HFFc6 (cell line): Measurements from ENCODE around the gene DCUN1D1. TPM values are rescaled to one million over a fixed set of nuclear protein-coding genes. Genes with fewer than 3 reads are reported as not detected.

ENCODE experiments used
- DNase-seq: peaks from one replicate; pipeline ENCODE4 v3.0.0-alpha.2; 2018
- H3K27ac Mint-ChIP-seq: 2 replicates; pipeline ENCODE4 v1.8.0; 2020; ENCODE audit warnings: mild to moderate bottlenecking, mixed read lengths
- H3K27me3 Mint-ChIP-seq: 2 replicates; pipeline ENCODE4 v1.8.0; 2021; ENCODE audit warnings: mild to moderate bottlenecking, moderate library complexity, mixed read lengths; ENCODE audit not compliant: insufficient read depth
- H3K36me3 Mint-ChIP-seq: 2 replicates; pipeline ENCODE4 v1.8.0; 2021; ENCODE audit warnings: low read depth, mixed read lengths
- H3K4me1 Mint-ChIP-seq: 2 replicates; pipeline ENCODE4 v1.8.0; 2020; ENCODE audit warnings: low read depth, mixed read lengths
- H3K4me3 Mint-ChIP-seq: 2 replicates; pipeline ENCODE4 v1.8.0; 2020; ENCODE audit warnings: mild to moderate bottlenecking, moderate library complexity, mixed read lengths
- H3K9me3 Mint-ChIP-seq: 2 replicates; pipeline ENCODE4 v1.8.0; 2020; ENCODE audit warnings: mild to moderate bottlenecking, mixed read lengths
- total RNA-seq, 6 experiments: library from RNA; stranded (reverse); fragmentation: NEBNext Ultra II Directional; extraction: Animal tissue kit (Norgen Biotek cat#: 25700); gene quantifications; 2 replicates in 1 of 6; 3 replicates in 5 of 6; pipeline ENCODE4 v1.2.3, GENCODE V29; 2021
- TF ChIP-seq, protein P1 (sequence below): fragments of 200-600 bp; sonication (generic); IDR thresholded peaks from 2 replicates; pipeline ENCODE4 v1.5.0; 2021; ENCODE audit warnings: antibody characterized with exemption, mild to moderate bottlenecking

DCUN1D1 gene
- total RNA-seq, 6 experiments from 2014 or later = 46.1 to 56.9 (median 52.2) TPM

DNA sequence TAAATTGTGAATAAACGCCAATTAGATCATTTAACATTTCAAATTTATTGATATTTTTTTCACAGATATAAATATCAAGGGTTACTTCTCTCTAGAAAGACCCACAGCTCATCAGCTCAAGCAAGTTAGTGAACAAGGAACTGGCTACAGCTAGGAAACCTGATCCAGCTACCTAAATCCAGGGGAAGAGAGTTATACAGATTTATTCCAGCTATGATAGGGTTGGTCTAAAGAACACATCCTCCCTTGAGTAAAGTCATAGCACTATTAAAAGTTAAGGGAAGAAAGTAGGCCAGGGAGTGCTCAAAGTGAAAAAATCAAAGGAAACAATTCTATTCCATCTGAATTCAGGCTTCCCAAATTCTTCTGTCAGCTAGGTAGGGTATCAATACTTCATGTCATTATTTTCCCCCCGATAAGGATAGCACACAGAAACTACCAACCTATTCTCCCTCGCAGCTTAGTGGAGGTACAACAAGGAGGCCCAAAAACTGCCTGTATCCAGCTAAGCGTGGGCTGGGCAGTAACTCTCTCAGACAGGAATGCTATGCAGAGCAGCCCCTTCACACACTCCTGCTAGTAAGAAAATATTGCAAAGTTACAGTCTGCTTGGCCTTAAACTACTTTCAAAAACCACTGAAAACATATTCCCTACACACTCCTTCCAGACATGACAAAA, 44.0 kb downstream of the DCUN1D1 start:
- TF ChIP-seq, protein P1, sequence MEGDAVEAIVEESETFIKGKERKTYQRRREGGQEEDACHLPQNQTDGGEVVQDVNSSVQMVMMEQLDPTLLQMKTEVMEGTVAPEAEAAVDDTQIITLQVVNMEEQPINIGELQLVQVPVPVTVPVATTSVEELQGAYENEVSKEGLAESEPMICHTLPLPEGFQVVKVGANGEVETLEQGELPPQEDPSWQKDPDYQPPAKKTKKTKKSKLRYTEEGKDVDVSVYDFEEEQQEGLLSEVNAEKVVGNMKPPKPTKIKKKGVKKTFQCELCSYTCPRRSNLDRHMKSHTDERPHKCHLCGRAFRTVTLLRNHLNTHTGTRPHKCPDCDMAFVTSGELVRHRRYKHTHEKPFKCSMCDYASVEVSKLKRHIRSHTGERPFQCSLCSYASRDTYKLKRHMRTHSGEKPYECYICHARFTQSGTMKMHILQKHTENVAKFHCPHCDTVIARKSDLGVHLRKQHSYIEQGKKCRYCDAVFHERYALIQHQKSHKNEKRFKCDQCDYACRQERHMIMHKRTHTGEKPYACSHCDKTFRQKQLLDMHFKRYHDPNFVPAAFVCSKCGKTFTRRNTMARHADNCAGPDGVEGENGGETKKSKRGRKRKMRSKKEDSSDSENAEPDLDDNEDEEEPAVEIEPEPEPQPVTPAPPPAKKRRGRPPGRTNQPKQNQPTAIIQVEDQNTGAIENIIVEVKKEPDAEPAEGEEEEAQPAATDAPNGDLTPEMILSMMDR = no peak
- Mint-ChIP-seq H3K27ac (no peak overlapping the region), H3K36me3 (peaks cover 20% of the 10 kb centered on the region), H3K4me3 (no peak overlapping the region), H3K9me3 (no peaks in the 10 kb centered on the region), H3K4me1 (no peaks in the 10 kb centered on the region), H3K27me3 (peaks cover 3% of the 10 kb centered on the region; the same call in 1 of the 2 replicates)
- DNase-seq = no peak

DNA sequence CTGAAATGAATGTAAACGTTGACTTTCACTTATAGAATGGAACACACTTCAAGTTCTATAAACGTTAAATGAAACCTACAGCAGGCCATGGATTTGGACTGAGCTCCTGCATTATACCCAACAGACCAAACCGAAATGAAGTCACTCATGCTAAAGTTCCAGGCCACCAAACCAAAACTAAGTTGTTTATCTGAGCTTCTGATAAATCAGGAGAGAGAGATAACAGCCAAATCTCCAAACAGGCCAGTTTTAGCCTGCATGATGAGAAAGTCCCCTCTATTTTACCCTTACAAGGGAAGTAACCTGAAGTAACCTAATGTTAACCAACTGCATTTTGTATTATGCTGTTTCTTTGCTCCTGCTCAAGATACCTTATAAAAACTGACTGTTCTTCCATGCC, 44.5 kb downstream of the DCUN1D1 start:
- TF ChIP-seq, protein P1 = no peak
- H3K36me3 Mint-ChIP-seq = peaks cover 20% of the 10 kb centered on the region
- H3K4me1 Mint-ChIP-seq = no peaks in the 10 kb centered on the region
- no peak overlapping the region for H3K4me3 Mint-ChIP-seq
- no peak for DNase-seq
- H3K9me3 Mint-ChIP-seq = no peaks in the 10 kb centered on the region
- peaks cover 4% of the 10 kb centered on the region; the same call in 1 of the 2 replicates for H3K27me3 Mint-ChIP-seq
- H3K27ac Mint-ChIP-seq = no peak overlapping the region

DNA sequence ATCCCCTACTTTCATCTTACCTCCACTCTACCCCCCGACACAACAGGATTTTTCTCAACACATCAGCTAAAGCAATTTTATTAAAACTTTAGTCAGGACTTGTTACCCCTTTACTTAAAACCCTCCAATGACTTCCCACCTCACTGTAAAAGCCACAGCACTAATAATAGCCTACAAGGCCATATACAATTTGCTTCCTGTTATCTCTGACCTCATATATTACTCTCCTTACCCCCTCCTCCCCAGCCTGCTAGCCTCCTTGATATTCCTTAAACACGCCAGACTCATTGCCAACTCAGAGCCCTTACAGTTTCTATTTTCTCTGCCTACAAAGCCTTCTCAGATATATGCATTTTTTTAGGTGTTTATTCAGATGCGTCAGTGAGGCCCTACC, 54.4 kb downstream of the DCUN1D1 start:
- Mint-ChIP-seq H3K9me3 (no peaks in the 10 kb centered on the region), H3K27me3 (peaks cover 7% of the 10 kb centered on the region), H3K27ac (peak overlapping the region; percentile 14; the same call in 1 of the 2 replicates), H3K36me3 (peaks cover 24% of the 10 kb centered on the region), H3K4me1 (peaks cover 21% of the 10 kb centered on the region), H3K4me3 (no peak overlapping the region)
- DNase-seq = no peak
- TF ChIP-seq, protein P1 = no peak

DNA sequence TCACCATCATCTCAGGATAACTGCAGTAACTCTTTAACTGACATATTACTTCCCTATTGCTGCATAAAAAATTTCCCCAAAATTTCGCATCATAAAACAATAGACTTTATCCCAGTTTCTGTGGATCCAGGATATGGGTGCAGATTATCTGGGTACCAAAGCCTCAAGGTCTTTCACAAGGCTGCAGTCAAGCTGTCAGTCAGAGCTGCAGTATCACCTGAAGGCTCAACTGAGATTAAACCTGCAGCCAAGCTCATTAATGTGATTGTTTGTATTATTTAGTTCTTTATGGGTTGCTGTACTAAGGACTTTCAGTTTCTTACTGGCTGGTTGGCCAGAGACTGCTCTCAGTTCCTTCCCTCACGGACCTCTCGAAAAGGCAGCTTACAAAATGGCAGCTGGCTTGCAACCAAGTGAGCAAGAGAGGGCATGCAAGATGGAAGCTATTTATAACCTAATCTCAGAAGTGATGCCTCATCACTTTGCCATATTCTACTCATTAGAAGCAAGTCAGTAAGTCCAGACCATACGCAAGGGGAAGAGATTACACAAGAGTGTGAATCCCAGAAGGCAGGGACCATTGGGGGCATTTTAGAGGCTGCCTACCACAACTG, 54.9 kb downstream of the DCUN1D1 start:
- H3K9me3 Mint-ChIP-seq = no peaks in the 10 kb centered on the region

DNA sequence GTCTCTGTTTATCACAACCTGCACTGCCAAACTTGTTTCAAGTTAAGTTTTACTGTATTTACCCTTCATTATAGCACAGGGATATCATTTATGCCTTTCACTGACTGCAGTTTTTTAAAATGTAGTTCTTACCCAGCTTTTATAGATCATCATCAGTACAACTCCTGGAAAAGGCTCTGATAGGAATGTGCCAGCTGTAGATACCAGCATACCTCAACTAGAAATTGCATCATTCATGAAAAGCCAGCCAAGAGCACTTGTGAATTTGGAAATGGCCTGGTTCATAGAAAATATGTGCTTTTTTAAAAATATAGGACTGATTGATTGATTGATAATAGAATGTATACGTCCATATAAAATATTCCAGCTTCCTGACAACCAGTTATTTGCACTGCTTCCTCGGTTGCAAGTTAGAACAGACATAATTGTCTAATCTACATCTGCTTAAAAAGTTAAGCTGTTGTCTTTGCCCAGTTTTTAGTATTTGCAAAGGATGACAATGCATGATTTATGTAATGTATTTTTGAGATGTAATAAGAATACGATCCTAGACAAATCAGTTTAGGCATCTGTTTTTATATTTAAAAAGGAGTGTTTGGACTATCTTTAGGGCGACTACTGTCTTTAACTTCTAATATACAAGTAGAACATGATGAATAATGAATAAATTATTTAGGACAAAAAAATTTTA, 58.5 kb downstream of the DCUN1D1 start:
- Mint-ChIP-seq H3K4me1 (peaks cover 21% of the 10 kb centered on the region), H3K36me3 (peaks cover 17% of the 10 kb centered on the region), H3K9me3 (no peaks in the 10 kb centered on the region), H3K4me3 (no peak overlapping the region), H3K27me3 (peaks cover 7% of the 10 kb centered on the region), H3K27ac (no peak overlapping the region)
- no peak for DNase-seq
- TF ChIP-seq, protein P1 = no peak

More for the DNA sequence above, 54.9 kb downstream of the DCUN1D1 start:
- peaks cover 24% of the 10 kb centered on the region for H3K36me3 Mint-ChIP-seq
- H3K27me3 Mint-ChIP-seq = peaks cover 7% of the 10 kb centered on the region
- TF ChIP-seq, protein P1 = no peak
- H3K4me1 Mint-ChIP-seq = peaks cover 21% of the 10 kb centered on the region
- H3K4me3 Mint-ChIP-seq = no peak overlapping the region
- H3K27ac Mint-ChIP-seq = peak overlapping the region; percentile 14; the same call in 1 of the 2 replicates
- no peak for DNase-seq
